Prostate gland (tissue), 2 donors: ENCODE results near the gene INPP5B.

Experiments used
- CTCF ChIP-seq, 4 experiments: fragments of 200-600 bp in 2 of 4; fragments of 450-650 bp in 2 of 4; sonication (generic) in 2 of 4; IDR thresholded peaks; 1 replicate in 3 of 4; 2 replicates in 1 of 4; pipeline ENCODE4 v1.5.1; 2016 to 2019; ENCODE audit warnings: antibody characterized with exemption in 4 of 4, mild to moderate bottlenecking in 2 of 4, moderate library complexity in 2 of 4
- POLR2A ChIP-seq: fragments of 450-650 bp; IDR thresholded peaks from one replicate; pipeline ENCODE4 v1.6.1; 2016; ENCODE audit warnings: antibody characterized with exemption, mild to moderate bottlenecking
- POLR2AphosphoS5 ChIP-seq: sonication (generic); formaldehyde crosslinking; IDR thresholded peaks from one replicate; pipeline ENCODE4 v1.6.1; 2017; ENCODE audit warnings: antibody characterized with exemption

GRCh38 chr1:37951041-37951782 lies 4.4 kb upstream of the INPP5B start:
- no peak for TF ChIP-seq CTCF (IDR thresholded peaks at IDR 0.05)
- TF ChIP-seq POLR2A: no peak
- no peak for TF ChIP-seq POLR2AphosphoS5
